Neural cell (in vitro differentiated cells): ENCODE data around the gene KIF23. TPM values are rescaled to one million over a fixed set of nuclear protein-coding genes. Genes with fewer than 3 reads are reported as not detected.
A peak's percentile ranks its signal among the peaks of the same experiment; 100 is the strongest.

Experiments used
- H2AFZ ChIP-seq: fragments of 200-600, 300-800 bp; sonication (generic), shearing (Covaris generic); 2 replicates; pipeline ENCODE4 v1.6.0; 2014; ENCODE audit warnings: low read depth, mild to moderate bottlenecking, antibody characterized with exemption, low read length, moderate library complexity
- H3F3A ChIP-seq: fragments of 200-600 bp; shearing (Covaris generic); 2 replicates; pipeline ENCODE4 v1.6.1; 2016; ENCODE audit warnings: mild to moderate bottlenecking, moderate library complexity, mixed read lengths, antibody characterized with exemption, low read length; ENCODE audit not compliant: insufficient read depth, poor library complexity, severe bottlenecking
- H3K27ac ChIP-seq: fragments of 200-600, 300-800 bp; sonication (generic), shearing (Covaris generic); 2 replicates; pipeline ENCODE4 v1.5.1; 2014; ENCODE audit warnings: mild to moderate bottlenecking, low read length, moderate library complexity
- H3K27me3 ChIP-seq: fragments of 300-800, 200-600 bp; sonication (generic), shearing (Covaris generic); 2 replicates; pipeline ENCODE4 v1.6.0; 2014; ENCODE audit warnings: mild to moderate bottlenecking, low read depth, low read length, moderate library complexity; ENCODE audit not compliant: insufficient read depth
- H3K36me3 ChIP-seq: fragments of 300-800, 200-600 bp; sonication (generic), shearing (Covaris generic); 2 replicates; pipeline ENCODE4 v1.5.1; 2014; ENCODE audit warnings: mild to moderate bottlenecking, antibody characterized with exemption, low read length, moderate library complexity; ENCODE audit not compliant: insufficient read depth
- H3K4me2 ChIP-seq: fragments of 300-800, 200-600 bp; sonication (generic), shearing (Covaris generic); 2 replicates; pipeline ENCODE4 v1.6.0; 2014; ENCODE audit warnings: mild to moderate bottlenecking, low read length
- H3K4me3 ChIP-seq: fragments of 300-800, 200-600 bp; sonication (generic), shearing (Covaris generic); 2 replicates; pipeline ENCODE4 v1.5.1; 2014; ENCODE audit warnings: mild to moderate bottlenecking, low read length, moderate library complexity
- H3K79me2 ChIP-seq: fragments of 200-600 bp; shearing (Covaris generic); replicated peaks from 2 replicates; pipeline ENCODE4 v1.6.0; 2014; ENCODE audit warnings: mild to moderate bottlenecking, low read length, moderate library complexity; ENCODE audit not compliant: insufficient read depth
- H3K9ac ChIP-seq: fragments of 300-800, 200-600 bp; sonication (generic), shearing (Covaris generic); 2 replicates; pipeline ENCODE4 v1.6.1; 2016; ENCODE audit warnings: mild to moderate bottlenecking, low read length, mixed read lengths
- H3K9me2 ChIP-seq: fragments of 200-600 bp; shearing (Covaris generic); 2 replicates; pipeline ENCODE4 v1.6.1; 2016; ENCODE audit warnings: mild to moderate bottlenecking, low read length, mixed read lengths; ENCODE audit not compliant: insufficient read depth
- H3K9me3 ChIP-seq: fragments of 200-600, 300-800 bp; sonication (generic), shearing (Covaris generic); 2 replicates; pipeline ENCODE4 v1.6.1; 2016; ENCODE audit warnings: mild to moderate bottlenecking, mixed run types, low read length, moderate library complexity, mixed read lengths
- H4K20me1 ChIP-seq: fragments of 200-600 bp; shearing (Covaris generic); 2 replicates; pipeline ENCODE4 v1.6.1; 2016; ENCODE audit warnings: mild to moderate bottlenecking, mixed run types; ENCODE audit not compliant: insufficient read depth
- CTCF ChIP-seq: fragments of 450-650 bp; IDR thresholded peaks from 2 replicates; pipeline ENCODE4 v1.5.1; 2014; ENCODE audit warnings: antibody characterized with exemption, mild to moderate bottlenecking, moderate library complexity; ENCODE audit not compliant: poor library complexity, severe bottlenecking
- EP300 ChIP-seq: fragments of 450-650 bp; conservative IDR thresholded peaks from 2 replicates; pipeline ENCODE4 v1.6.1; 2014; ENCODE audit warnings: antibody characterized with exemption, mild to moderate bottlenecking, moderate library complexity; ENCODE audit not compliant: poor library complexity, severe bottlenecking
- MXI1 ChIP-seq: fragments of 450-650 bp; conservative IDR thresholded peaks from 2 replicates; pipeline ENCODE4 v1.6.1; 2014; ENCODE audit warnings: antibody characterized with exemption, mild to moderate bottlenecking; ENCODE audit not compliant: poor library complexity, severe bottlenecking
- POLR2AphosphoS5 ChIP-seq: IDR thresholded peaks from 2 replicates; pipeline ENCODE4 v1.6.1; 2012
- RAD21 ChIP-seq: fragments of 450-650 bp; conservative IDR thresholded peaks from 2 replicates; pipeline ENCODE4 v1.6.1; 2014; ENCODE audit warnings: antibody characterized with exemption, mild to moderate bottlenecking, moderate library complexity
- SMC3 ChIP-seq: fragments of 450-650 bp; conservative IDR thresholded peaks from 2 replicates; pipeline ENCODE4 v1.6.1; 2014; ENCODE audit warnings: antibody characterized with exemption, mild to moderate bottlenecking, moderate library complexity; ENCODE audit not compliant: poor library complexity
- TAF1 ChIP-seq: IDR thresholded peaks from 2 replicates; pipeline ENCODE4 v1.6.1; 2012; ENCODE audit warnings: low read depth
- polyA plus RNA-seq: library from polyadenylated mRNA; depleted of rRNA; stranded (reverse); fragments of >200 nt; gene quantifications from 2 replicates; pipeline ENCODE4 v1.2.3, GENCODE V29; 2014

KIF23 gene
- polyA plus RNA-seq, 1 donor from 2014 or later: 1.7 TPM

DNA sequence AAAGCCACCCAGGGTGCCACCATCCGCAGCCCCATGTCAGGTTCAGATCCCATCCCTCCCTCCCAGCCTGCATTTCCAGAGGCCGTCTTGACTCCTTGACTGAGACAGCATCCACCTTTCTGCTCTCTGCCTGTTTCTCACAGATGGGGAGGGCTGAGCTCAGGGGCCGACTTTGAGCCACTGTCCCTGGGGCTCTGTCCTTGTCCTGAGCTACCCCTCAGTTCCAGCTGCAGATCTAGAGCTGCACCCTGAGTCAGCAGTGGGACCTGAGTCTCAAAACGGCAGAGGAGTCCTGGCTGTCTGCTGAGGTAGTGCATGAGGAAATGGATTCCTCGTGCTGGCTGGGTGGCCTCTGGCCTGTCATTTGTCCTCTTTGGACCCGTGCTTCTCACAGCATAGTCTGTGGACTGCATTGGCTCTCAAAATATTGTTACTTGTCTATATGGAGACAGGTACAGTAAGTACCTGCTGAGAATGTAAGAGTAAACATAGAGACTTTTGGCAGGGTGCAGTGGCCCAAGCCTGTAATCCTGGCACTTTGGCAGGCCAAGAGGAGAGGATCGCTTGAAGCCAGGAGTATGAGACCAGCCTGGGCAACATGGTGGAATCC lies 60.8 kb downstream of the KIF23 start:
- H3K4me2 ChIP-seq: no peak overlapping the region
- no peaks in the 10 kb centered on the region for H3K36me3 ChIP-seq
- no peak overlapping the region for H3K27ac ChIP-seq
- no peak overlapping the region for H2AFZ ChIP-seq
- no peaks in the 10 kb centered on the region for H4K20me1 ChIP-seq
- no peaks in the 10 kb centered on the region for H3F3A ChIP-seq
- H3K9ac ChIP-seq: no peak overlapping the region
- TF ChIP-seq CTCF (no peak), MXI1 (no peak), TAF1 (no peak), POLR2AphosphoS5 (no peak)
- H3K79me2 ChIP-seq: no peaks in the 10 kb centered on the region
- H3K4me3 ChIP-seq: no peak overlapping the region
- no peaks in the 10 kb centered on the region for H3K9me3 ChIP-seq
- no peaks in the 10 kb centered on the region for H3K9me2 ChIP-seq
- no peaks in the 10 kb centered on the region for H3K27me3 ChIP-seq

DNA sequence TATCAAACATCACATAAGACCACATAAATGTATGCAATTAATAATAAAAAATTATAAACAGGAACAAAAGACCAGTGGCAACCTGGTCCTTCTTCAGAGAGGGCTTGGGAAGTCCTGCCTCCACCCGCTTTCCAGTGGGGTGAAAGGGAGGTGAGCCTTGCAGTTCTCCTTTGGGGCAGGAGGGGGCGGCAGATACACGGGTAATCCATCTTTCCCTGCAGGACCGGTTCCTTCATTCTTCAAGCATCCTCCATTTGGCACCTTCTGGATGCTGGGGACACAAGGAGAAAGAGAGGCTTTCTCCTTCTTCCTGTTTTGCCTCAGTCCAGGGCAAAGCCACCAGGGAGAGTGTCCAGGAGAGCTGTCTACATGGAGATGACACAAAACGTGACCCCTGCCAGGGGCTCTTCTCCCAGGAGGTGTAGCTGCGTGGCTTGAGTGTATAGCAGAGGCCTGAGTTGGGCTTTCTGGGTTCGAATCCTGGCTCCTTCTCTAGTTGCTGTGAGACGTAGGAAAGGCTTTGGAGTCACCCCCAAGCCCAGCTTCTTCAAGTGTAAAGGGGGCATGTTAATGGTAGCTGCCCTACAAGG lies 61.7 kb downstream of the KIF23 start:
- TF ChIP-seq SMC3 (peak; percentile 91), CTCF (peak; percentile 92), MXI1 (no peak), POLR2AphosphoS5 (no peak), RAD21 (peak; percentile 95)
- H2AFZ ChIP-seq: no peak overlapping the region

DNA sequence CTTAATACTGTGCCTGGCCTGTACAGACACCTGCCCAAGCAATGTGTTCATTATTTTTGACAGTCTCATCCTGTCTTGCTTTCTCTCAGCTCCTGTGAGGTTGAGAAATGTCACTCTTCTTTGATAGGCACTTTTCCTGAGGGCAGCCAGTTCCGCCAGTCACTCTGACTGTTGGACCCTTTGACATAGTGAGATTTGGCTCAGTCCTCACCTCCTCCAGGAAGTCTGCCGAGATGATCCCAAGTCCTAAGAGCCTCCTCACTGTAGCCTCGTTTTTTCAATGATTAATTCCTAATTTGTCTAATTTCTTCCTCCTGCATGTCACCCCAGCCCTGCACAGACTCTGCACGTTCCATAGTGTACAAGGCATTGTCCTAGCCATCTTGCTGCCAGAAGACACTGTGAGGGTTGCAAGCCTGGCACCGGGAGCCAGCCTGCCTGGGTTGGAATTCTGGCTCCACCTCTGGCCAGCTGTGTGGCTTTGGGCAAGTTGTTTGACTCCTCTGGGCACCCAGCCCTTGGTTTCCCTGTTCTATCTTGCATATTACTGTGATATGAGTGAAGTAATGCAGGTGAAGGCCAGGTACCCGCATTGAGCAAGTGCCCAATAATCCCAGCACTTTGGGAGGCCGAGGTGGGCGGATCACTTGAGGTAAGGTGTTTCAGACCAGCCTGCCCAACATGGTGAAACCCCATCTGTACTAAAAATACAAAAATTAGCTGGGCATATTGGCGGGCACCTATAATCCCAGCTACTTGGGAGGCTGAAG lies 62.7 kb downstream of the KIF23 start:
- Histone ChIP-seq H3K27me3 (no peaks in the 10 kb centered on the region), H3K9me2 (no peaks in the 10 kb centered on the region), H3K9me3 (no peaks in the 10 kb centered on the region), H3F3A (no peaks in the 10 kb centered on the region), H2AFZ (no peak overlapping the region), H3K4me2 (no peak overlapping the region), H4K20me1 (no peaks in the 10 kb centered on the region), H3K27ac (no peak overlapping the region), H3K4me3 (no peak overlapping the region), H3K9ac (no peak overlapping the region), H3K36me3 (no peaks in the 10 kb centered on the region), H3K79me2 (no peaks in the 10 kb centered on the region)
- TF ChIP-seq CTCF (no peak), EP300 (no peak), SMC3 (no peak), MXI1 (no peak)

More for the DNA sequence above, 61.7 kb downstream of the KIF23 start:
- no peaks in the 10 kb centered on the region for H3F3A ChIP-seq
- no peaks in the 10 kb centered on the region for H3K36me3 ChIP-seq
- H4K20me1 ChIP-seq: no peaks in the 10 kb centered on the region
- no peaks in the 10 kb centered on the region for H3K79me2 ChIP-seq
- H3K27ac ChIP-seq: no peak overlapping the region
- no peak overlapping the region for H3K9ac ChIP-seq
- no peaks in the 10 kb centered on the region for H3K9me2 ChIP-seq
- H3K4me2 ChIP-seq: no peak overlapping the region
- H3K4me3 ChIP-seq: no peak overlapping the region
- H3K9me3 ChIP-seq: no peaks in the 10 kb centered on the region
- H3K27me3 ChIP-seq: no peaks in the 10 kb centered on the region
